ENCODE results near the gene CHODL.

The CHODL gene, protein sequence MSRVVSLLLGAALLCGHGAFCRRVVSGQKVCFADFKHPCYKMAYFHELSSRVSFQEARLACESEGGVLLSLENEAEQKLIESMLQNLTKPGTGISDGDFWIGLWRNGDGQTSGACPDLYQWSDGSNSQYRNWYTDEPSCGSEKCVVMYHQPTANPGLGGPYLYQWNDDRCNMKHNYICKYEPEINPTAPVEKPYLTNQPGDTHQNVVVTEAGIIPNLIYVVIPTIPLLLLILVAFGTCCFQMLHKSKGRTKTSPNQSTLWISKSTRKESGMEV

DNA sequence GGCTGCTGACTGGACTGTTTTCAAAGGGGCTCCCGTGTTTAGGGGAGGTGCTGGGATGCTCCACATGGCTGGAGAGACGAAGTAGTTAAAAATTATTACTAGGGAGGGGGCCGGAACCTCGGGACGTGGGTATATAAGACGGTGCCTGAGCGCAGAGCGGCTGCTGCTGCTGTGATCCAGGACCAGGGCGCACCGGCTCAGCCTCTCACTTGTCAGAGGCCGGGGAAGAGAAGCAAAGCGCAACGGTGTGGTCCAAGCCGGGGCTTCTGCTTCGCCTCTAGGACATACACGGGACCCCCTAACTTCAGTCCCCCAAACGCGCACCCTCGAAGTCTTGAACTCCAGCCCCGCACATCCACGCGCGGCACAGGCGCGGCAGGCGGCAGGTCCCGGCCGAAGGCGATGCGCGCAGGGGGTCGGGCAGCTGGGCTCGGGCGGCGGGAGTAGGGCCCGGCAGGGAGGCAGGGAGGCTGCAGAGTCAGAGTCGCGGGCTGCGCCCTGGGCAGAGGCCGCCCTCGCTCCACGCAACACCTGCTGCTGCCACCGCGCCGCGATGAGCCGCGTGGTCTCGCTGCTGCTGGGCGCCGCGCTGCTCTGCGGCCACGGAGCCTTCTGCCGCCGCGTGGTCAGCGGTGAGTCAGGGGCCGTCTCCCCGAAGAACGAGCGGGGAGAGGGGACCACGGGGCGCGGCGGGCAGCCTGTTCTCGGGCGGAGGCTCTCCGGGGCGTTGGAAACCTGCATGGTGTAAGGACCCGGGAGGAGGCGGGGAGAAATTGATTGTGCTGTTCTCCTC lies at the start of gene CHODL:
Gene CHODL, plus strand, starts transcription at position 163 of the 793 bp plus-strand sequence. Its CDS starts 391 bp downstream, at position 554.
- DNase-seq = no peak

DNA sequence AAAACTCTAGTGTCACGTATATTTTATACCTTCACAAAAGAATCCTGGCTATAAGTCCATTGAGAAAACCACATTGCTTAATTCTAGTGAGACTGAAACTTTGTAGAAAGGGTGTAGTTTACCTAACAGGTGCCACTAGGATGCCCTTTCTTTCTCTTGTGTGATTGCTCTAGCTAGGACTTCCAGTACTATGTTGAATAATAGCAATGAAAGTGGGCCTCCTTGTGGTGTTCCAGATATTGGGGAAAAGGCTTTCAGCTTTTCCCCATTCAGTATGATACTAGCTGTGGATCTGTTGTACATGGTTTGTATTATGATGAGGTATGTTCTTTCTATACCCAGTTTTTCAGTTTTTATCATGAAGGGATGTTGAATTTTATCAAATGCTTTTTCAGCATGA lies 39.7 kb upstream of the CHODL start:
- no peak for DNase-seq

DNA sequence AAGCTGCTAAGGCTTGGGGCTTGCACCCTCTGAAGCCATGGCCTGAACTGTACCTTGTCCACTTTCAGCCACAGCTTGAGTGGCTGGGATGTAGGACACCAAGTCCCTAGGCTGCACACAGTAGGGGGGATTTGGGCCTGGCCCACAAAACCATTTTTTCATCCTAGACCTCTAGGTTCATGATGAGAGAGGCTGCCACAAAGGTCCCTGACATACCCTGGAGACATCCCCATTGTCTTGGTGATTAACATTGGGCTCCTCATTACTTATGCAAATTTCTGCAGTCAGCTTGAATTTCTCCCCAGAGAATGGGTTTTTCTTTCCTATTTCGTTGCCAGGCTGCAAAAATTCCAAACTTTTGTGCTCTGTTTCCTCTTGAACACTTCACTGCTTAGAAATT lies 26.3 kb upstream of the CHODL start:
- DNase-seq = no peak

DNA sequence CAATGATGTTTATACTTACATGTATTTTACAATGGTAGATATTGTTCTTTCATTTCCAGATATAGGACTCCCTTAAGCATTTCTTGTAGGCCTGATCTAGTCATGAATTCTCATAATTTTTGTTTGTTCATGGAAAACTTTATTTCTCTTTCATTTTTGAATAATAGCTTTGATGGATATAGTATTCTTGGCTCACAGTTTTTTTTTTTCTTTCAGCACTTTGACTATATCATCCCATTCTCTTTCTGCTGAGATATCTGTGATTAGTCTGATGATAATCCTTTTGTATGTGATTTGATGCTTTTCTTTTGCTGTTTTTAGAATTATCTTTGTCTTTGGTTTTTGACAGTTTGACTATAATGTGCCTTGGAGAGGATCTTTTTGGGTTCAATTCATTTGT lies 24.1 kb upstream of the CHODL start:
- no peak for DNase-seq

DNA sequence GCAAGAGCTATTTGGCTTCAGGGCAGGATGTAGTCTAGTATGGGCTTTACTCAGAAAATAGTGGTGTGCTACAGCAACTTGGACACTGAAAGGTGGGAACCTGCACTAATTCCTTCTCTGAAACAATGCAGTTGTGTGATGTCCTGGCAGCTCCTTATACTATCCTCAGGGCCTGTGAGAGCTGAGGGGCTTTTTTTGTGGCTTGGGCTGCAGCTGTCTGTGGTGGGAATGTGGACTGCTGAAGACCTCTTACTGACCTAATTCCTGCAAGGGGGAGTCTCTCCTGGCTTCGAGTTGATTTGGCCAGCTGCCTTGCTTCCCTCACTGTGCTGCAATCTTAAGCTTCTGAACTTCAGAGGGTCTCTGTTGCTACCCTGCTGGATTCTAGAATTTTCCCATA lies 22.3 kb upstream of the CHODL start:
- no peak for DNase-seq

DNA sequence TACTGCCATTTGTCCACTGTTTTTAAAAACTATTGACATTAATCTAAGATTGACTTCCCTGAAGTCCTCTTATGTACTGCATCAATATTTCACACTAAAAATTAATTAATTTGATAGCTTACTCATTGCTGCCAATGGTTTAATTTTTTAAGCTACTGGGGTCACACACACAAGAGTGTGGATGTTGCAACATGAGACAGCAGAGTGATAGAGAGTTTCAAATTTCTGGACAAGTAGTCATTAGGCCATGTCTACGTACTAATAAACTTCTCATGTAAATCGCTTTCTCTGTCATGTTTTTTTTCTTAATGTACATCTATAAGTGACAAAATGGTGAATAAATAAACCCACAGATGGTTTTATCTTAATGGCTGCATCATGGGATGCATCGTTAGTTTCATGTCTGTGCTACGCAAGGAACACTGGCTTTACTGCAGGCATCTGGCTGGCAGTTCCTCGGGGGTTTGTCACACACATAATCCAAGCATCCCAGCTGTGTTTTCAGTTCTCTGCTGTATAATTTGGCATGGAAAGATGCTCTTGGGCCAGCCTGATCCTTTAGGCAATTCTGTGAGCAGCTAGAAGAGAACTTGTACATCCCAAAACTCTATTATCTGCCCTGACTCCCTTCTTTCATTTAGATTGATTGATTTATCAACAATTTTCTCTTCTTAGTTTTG lies 16.4 kb upstream of the CHODL start:
- DNase-seq = no peak

DNA sequence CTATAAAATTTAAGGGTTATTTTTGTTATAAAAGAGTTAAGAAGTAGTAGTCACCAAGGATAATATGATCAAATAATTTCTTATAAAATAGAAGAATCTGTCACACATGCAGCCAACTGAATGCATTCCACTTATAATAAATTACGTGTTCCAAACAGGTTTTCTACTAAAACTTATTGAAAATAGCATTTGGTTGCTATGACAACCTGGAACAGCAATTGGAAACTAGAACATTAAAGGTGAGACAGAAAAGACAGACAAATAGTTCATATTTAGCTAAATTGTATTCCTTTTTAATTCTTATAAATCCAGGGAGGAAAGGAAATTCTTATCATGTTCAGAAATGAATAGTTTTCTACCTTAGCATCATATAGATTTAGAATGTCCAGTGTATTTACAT lies 9.1 kb upstream of the CHODL start:
- DNase-seq = no peak

DNA sequence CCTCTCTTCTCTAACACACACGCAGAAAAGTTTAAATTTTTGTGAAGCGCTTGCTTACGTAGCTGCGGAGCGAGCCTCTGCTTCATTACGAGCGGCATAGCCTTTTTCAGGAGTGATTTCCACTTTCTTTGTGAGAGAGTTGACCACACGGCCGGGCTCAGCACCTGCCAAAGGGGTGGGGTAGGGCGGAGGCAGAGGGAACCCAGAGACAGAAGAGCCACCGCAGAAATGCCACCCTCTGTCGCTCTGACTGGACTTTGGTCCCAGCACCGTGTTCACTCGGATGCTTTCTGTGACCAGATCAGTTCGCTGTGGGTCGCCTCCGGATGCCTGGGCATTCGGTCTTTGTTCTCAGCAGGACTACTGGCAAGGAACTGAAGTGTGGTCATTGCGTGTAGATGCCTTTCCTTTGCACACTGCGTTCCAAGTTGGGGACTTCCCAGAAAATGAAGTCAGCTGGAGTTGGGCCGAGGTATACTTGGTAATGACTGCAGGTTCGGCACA lies 883 bp downstream of the CHODL start:
- no peak for DNase-seq

DNA sequence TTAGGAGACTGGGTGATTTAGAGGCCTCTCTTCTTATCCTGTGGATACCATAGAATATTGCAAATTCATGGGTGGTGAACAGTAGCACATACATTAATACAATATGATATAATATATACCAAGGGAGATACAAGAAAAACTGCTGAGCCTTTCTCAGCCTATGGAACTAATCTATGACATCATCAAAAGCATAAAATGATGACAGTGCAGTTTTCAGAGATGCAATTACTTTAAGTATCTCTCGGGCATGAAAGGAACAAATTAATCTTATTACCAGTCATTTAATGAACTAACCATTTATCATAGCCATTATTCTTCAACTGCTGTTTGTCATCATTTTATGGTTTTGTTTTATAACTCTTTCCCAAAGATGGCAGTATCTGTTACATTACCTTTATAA lies 3.5 kb downstream of the CHODL start:
- DNase-seq = peak; percentile 15

DNA sequence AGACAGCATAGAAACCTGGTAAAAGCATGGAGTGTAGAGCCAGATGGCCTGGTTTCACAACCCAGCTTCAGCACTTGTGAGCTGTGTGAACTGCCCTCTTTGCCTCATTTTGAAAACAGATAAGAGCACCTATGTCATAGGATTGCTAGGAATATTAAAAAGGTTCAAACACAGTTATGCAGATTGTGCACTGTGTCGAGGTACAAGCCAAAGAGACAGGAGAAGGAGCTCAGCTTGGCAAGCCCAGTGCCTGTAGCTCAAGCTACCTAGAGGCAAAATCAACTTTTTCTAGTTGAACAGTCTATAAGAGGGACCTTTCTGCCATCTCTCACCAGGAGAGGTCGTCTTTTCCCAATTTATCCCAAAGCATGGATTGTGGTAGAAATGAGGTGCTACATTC lies 5.0 kb downstream of the CHODL start:
- DNase-seq = no peak

DNA sequence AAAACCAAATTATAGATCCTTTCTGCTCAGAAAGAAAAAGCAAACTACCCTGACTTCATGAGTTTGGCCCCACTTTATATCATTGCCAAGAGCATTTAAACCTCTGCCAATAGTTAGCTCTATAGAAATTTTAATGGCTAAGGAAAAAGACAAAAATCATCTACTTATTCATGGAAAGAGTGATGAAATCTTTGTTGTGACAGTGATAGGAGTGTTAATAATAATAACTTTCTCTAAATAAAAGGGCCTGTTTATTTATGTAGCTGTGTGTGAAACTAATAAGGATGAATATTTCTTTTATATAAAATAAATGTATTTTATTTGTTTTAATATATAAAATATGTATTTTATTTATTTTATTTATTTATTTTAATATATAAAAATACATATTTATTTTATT lies 6.4 kb downstream of the CHODL start:
- no peak for DNase-seq

DNA sequence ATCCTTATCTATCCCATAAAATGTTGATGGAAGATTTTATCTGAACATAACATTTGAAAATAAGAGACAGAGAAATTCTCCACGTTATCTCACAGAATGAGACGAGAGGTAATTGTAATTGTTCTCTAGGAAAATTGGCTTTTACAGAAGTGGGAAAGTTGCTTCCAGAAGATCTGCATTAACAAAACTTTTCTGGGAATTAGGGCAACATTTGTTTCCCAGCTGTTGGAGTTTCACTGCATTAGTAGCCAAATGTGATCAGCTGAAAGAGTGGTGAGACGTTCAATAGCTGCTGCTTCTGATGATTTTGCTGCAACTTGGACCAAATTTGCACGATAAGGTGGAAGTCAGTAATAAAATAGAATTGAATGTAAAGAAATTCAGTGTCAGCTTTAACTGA lies 7.6 kb downstream of the CHODL start:
- no peak for DNase-seq

DNA sequence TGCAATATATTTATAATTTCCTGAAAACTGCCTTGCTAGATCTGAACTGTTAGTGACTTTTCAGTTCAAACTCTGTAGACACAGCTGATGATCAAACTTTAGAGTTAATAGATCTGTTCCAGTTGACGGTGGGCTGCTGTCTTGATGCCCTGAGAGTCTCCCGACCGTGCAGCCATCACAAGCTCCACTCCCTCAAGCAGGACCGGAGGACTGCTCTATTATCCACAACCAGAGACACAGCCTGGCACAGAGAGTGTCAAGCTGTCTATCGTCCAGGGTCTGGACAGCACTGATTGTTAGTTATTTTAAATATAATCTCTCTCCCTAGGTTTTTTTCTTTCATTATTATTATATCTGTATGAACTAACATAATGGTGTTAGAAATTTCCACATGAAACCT lies 8.0 kb downstream of the CHODL start:
- no peak for DNase-seq

DNA sequence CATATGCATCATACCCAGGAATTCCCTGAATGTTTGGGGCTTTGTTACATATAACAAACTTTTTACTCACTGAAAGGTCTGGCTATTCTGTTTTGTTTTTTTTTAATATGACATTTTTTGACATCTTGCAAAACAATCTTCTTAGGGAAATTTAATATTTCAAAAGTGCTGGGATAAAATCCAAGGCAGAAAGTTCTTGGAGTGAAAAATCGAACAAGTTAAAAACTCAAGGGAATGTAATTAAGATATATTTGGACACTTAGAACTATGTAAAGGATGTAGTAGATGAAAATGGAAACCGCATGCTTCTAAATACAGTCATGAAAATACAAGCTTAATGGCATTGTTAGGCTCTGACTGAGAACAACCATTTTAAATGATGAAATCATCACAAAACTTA lies 8.6 kb downstream of the CHODL start:
- no peak for DNase-seq

DNA sequence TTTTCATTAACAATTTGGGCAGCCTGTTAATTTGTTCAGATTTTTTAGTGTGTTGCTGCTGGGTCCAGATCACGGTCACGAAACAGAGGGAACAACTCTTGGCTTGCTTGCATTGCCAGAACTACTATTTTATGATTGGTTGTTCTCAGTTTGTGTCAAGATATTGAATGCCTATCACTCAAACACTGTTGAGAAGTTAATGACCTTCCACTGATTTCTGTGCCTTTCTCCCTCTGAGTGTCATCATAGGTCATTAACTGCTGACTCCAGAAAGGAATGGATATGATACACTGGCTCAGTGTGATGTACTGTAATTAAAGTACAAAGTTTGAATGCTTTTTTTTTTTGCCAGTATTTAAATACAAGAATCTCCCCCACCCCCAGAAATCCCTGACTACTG lies 9.2 kb downstream of the CHODL start:
- no peak for DNase-seq

DNA sequence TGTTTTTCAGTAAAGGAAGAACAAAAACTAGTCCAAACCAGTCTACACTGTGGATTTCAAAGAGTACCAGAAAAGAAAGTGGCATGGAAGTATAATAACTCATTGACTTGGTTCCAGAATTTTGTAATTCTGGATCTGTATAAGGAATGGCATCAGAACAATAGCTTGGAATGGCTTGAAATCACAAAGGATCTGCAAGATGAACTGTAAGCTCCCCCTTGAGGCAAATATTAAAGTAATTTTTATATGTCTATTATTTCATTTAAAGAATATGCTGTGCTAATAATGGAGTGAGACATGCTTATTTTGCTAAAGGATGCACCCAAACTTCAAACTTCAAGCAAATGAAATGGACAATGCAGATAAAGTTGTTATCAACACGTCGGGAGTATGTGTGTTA lies 21.3 kb downstream of the CHODL start:
- no peak for DNase-seq

DNA sequence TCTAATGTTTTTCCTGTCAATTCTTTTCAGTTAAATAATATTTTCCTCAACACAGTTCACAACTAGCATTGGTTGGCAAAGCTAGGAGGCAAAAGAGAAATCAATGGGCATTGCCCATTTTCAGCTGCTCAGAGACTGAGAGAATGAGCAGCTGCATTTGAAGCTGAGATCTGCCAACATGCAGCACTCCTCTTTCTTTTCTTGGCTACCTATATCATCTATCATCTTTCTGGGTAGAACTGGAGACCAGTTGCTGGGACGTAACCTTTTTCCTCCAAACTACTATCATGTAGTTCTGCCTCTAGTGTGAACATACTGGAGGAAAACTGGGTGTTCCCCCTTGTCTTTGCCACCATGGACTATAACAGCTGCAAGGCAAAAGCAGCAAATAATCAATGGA lies 22.9 kb downstream of the CHODL start:
- DNase-seq = no peak

DNA sequence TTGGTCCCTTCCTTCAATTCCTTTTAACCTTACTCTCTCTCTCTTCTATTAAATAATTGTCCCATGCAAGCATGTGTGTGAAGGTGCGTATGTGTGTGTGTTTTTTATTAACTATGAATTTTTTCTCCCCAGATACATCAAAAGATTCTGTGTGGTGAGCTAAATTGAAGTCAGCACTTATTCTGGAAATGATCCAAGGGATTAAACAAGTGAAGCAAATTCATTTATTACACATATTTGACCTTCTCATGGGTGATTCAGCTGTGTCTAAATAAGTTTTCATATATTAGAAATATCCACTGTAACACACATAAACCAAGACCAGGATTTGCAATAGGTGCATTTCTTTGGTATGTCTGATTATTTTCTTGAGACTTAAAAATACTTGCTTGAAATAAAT lies 24.3 kb downstream of the CHODL start:
- no peak for DNase-seq

DNA sequence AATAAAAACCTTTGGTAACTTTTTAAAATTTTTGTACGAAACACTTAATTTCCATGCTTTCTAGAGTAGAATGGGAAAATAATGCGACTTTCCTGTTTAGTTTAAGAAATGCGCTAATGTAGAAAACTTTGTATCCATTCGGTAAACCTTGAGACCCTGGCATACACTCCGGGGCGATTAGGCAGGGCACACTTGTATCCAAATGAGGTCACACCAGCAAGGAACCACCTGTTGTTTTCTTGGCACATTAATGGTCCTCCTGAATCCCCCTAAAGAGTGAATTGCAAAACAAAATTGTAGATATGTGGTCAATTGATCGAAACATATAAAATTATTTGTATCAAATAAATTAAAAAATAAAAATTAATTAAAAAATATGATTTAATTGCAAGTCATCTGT lies 25.2 kb downstream of the CHODL start:
- DNase-seq = no peak

DNA sequence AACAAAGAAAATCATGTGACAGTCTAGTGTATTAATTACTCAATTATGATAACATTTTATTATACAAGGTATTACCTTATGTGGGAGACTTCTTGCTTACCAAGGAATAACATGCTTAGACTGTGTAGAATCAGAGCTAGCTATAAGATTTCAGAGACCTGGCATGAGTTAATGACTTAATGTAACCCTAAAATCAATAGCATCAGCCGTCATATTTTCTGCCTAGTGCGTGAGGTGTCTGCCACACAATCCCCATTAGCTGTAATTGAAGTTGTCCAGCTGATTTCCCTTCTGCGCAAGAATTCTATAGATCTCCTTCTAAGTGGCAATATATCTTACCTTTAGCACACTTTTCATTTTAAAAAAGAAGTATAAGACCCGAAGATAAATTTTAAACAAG lies 28.8 kb downstream of the CHODL start:
- DNase-seq = no peak

DNA sequence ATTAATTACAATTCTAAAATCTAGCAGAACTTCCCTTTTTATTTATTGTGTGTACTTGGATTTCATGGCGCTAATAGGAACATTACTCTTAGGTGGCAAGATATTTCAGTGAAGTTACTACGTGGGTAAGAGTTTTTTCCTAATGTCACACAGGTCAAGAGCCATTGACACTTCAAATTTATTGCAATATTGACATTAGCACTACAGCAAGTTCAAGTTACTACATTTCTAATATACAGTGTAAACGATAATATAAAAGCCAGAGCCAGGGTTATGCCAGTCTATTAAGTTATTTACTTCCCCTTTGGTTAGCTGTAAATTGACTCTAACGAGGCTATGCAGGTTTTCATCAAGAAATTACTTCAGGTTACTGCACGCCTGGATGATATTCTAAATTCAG lies 29.7 kb downstream of the CHODL start:
- DNase-seq = no peak

DNA sequence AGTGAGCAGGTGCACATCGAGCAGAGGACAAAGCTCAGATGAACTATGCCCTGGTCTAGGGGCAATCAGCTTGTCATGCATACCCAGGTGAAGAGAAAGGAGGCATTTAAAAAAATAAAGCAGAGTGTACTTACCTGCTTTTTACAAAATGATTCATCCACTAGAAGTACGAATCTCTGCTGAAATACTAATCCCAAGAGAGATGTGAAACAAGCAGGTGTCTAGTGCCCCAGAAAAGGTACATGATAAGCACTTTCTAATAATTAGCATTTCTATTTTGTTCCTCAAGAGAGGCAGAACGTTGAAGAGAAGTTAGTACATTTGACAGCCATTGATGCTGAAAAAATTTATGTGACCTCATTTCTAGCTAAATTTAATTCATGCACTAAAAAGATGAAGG lies 31.1 kb downstream of the CHODL start:
- DNase-seq = no peak

DNA sequence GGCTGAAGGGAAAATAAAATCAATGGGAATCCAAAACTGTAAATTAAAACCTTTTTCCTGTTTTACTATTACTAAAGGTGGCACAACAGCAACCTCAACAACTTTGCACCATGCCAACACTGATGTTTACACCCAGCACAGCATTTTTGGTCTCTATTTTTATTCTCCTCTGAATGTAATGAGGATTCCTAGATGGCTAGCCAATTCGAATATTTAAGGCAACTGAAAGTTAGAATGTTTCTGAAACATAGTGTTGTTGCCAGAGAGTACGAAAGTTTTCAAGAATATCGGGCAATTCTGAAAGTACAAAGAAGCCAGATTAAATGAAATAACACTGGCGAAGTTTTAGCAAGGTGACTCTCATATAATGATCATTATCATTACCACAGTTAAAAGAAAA lies 40.7 kb downstream of the CHODL start:
- no peak for DNase-seq

DNA sequence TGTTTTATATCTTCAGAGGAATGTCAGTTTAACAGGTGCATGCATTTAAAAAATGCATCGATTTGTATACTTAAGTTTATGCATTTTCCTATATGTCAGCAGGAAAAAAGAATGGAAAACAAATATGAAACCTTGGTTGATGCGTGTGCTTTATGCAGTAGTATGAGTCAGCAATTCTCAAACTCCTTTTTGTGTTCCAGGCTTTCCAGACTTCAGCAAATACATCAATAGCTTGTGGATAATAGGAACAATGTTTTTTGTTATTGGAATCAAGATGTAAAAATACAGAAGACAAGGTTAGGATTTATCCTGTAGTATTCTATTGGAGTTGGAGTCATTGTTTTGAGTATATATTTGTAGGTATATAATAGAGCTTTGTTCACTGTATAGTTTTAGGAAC lies 45.2 kb downstream of the CHODL start:
- DNase-seq = no peak
